HG02763 (cell line): ENCODE measurements around the gene C10orf71.
A peak's percentile ranks its signal among the peaks of the same experiment; 100 is the strongest.

Experiments used
- ATAC-seq: cut with Tn5 transposase; IDR thresholded peaks from one replicate; pipeline ENCODE4 v1.9.1; 2021; ENCODE audit warnings: mild to moderate bottlenecking, moderate library complexity; ENCODE audit not compliant: unreplicated experiment

Gene C10orf71

GRCh38 chr10:49332768-49333167, 33.8 kb downstream of the C10orf71 start:
- ATAC-seq, result no peak

- ATAC-seq, result no peak
Measured at GRCh38 chr10:49333192-49333591, 34.2 kb downstream of the C10orf71 start.

- ATAC-seq, result no peak
Measured at GRCh38 chr10:49334964-49335363, 36.0 kb downstream of the C10orf71 start.

GRCh38 chr10:49335364-49335972, 36.5 kb downstream of the C10orf71 start:
- no peak for ATAC-seq

GRCh38 chr10:49338604-49339003, 39.6 kb downstream of the C10orf71 start:
- no peak for ATAC-seq

GRCh38 chr10:49344840-49345239, 45.9 kb downstream of the C10orf71 start:
- no peak for ATAC-seq

GRCh38 chr10:49347342-49347741, 48.4 kb downstream of the C10orf71 start:
- ATAC-seq, result no peak

GRCh38 chr10:49347827-49348226, 48.9 kb downstream of the C10orf71 start:
- ATAC-seq, result no peak

- ATAC-seq, result no peak
Measured at GRCh38 chr10:49348593-49348992, 49.6 kb downstream of the C10orf71 start.

GRCh38 chr10:49349390-49349789, 50.4 kb downstream of the C10orf71 start:
- no peak for ATAC-seq

GRCh38 chr10:49350138-49350537, 51.2 kb downstream of the C10orf71 start:
- no peak for ATAC-seq

GRCh38 chr10:49350846-49351532, 52.0 kb downstream of the C10orf71 start:
- no peak for ATAC-seq

- ATAC-seq, result no peak
Measured at GRCh38 chr10:49351669-49352068, 52.7 kb downstream of the C10orf71 start.

- ATAC-seq, result no peak
Measured at GRCh38 chr10:49352323-49352722, 53.4 kb downstream of the C10orf71 start.

GRCh38 chr10:49353026-49353894, 54.3 kb downstream of the C10orf71 start:
- no peak for ATAC-seq

- no peak for ATAC-seq
Measured at GRCh38 chr10:49353895-49354566, 55.1 kb downstream of the C10orf71 start.

GRCh38 chr10:49354593-49354992, 55.6 kb downstream of the C10orf71 start:
- ATAC-seq, result no peak

GRCh38 chr10:49355221-49355620, 56.3 kb downstream of the C10orf71 start:
- ATAC-seq, result no peak

- ATAC-seq, result no peak
Measured at GRCh38 chr10:49356181-49356580, 57.2 kb downstream of the C10orf71 start.

GRCh38 chr10:49356944-49357343, 58.0 kb downstream of the C10orf71 start:
- ATAC-seq, result peak; percentile 54

GRCh38 chr10:49357910-49358309, 58.9 kb downstream of the C10orf71 start:
- ATAC-seq, result no peak
